Renal cortex interstitium (tissue), 11 donors: ENCODE measurements around the gene AUTS2. TPM values are rescaled to one million over a fixed set of nuclear protein-coding genes. Genes with fewer than 3 reads are reported as not detected.

ENCODE experiments used
- DNase-seq, 11 donors: peaks; one replicate each; pipeline ENCODE4 v3.0.0-alpha.2; 2013; ENCODE audit warnings: low read depth in 9 of 11, low spot score in 4 of 11; ENCODE audit errors: extremely low read depth in 1 of 11
- polyA plus RNA-seq, 3 donors: library from polyadenylated mRNA; unstranded; fragments of 120-200 nt; gene quantifications; one replicate each; pipeline ENCODE4 v1.2.1, GENCODE V29; 2013; ENCODE audit not compliant: insufficient read length in 3 of 3

AUTS2 gene
- polyA plus RNA-seq, 3 donors = 78.0 to 102 (median 90.7) TPM

DNA sequence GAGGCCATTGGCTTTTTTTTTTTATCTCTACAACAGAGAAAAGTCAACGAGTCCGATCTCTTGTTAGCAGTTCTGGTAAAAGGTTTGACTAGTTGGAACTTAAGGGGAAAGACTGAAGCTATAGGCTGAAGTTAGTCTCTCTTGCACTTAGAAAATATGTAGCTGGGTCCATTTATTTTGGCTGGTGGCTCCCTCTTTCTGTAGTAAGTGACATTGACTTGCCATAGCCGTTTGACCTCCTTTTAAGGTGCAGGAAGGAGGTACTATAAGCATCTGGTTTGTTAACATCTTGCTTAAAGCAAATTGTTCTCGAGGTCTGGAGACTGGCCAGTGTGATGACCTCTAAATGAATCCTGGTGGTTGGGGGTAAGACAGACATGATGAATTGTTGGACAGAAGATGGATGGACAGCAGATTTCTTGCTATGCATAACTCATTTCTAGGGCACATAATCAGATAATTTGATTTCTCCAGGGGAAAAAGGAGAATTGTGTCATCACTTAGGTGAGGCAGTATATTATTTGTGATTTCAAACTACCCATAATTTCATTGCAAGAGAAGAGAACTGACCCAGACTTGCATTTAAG, 1177.4 kb downstream of the AUTS2 start:
- DNase-seq = no peak

DNA sequence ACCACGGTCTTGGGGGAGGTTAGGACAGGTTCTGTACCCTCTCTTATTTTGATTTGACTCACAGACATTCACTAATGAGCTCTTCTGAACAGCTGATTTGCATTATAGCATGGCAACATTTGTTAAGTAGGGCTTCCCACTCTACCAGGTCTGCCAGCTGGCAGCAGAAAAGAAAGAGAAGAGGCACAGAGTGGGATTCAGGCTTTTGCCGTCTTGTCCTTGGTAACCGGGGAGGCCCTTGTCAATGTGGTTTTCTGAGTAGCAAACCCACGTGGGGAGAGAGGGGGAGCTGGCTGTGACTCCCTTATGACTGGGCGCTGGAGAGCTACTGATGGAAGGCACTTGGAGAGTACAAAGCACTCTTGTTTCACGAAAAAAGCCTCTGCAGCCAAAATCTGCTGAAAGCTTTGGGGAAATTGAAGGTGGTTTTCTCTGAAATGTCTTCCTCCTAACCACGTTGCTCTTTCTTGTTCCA, 1178.4 kb downstream of the AUTS2 start:
- no peak for DNase-seq

DNA sequence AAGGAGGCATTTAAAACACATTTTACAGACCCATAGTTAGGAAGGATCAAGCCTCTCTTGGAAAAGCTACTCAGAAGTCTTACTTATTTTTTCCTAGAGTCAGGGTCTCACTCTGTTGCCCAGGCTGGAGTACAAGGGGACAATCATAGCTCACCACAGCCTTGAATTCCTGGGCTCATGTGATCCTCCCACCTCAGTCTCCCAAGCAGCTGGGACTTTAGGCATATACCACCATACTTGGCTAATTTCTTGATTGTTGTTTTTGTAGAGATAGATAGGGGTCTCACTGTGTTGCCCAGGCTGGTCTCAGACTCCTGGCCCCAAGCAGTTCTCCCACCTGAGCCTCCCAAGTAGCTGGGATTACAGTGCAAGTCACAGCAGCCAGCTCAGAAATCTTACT, 1179.0 kb downstream of the AUTS2 start:
- DNase-seq = no peak

DNA sequence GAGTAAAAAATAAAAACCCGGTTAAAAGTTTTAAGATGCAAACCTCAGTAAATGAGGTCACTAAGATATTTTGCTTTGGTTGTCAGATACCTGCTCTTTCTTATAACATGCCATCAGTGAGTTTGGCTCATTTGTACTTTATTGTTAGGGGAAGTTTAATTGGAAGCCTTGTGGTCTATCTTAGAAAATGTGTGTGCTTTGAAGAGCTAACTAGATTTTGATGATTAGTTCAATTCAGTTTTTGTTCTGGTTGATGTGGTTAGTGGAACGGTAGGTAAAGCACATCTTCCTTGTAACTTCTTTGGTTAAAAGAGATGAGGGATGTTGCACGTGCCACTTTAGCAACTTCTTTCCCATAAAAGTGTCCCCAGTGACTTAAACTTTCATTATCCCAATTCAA, 1180.3 kb downstream of the AUTS2 start:
- DNase-seq = no peak

DNA sequence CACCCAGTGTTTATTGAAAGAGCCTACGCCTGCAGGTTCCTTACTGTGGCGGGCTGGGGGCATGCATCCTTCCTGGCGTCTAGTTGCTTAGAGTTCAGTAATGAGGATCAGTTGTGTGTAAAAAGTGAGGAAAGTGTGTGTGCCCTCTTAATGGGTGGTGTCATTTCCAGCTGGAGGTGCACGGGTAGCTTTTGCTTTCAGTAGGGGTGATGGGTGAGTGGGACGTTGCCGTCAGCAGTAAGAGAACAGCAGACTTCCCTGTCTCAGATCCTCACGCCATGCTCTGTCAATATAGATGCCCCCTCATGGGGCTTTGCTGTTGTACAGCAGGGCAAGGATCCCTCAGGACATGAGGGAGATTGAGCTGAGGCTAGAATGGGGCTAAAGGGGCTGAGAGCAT, 1181.0 kb downstream of the AUTS2 start:
- no peak for DNase-seq

DNA sequence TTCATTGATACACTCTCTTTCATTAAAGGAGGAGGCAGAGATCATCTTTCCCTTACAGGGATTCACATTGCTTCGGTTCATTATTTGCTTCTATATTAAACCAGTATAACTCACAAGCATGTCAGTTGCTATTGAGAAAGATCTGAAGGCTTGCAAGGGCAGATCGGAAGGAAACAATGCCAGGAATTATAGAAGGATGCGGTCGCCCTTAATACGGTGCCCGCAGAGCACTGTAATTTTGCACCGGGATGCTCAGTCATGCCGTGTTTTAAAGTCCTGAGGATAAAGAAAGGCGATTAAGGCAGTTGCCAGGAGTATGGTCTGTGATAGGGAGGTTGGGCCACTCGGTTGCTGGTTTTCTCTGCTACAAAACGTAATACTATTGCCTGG, 1183.6 kb downstream of the AUTS2 start:
- no peak for DNase-seq

DNA sequence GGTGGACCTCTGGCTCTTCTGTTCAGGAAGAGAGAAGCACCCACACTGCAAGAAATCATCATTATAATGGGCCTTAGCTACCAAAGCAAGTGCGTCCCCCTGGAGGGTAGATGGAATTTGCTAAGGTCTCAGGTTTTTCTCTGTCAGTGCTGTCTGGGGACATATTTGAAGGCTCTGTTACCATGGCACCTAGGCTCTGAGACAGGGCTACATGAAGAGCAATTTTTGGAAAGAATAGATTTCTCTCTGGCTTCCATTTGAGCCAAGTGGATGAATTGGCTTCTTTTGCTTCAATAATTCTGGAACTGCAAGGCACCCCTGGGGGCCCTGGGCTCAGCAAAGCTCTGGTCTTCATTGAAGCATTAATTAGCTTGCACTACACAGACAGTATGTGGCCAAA, 1184.5 kb downstream of the AUTS2 start:
- DNase-seq = no peak

DNA sequence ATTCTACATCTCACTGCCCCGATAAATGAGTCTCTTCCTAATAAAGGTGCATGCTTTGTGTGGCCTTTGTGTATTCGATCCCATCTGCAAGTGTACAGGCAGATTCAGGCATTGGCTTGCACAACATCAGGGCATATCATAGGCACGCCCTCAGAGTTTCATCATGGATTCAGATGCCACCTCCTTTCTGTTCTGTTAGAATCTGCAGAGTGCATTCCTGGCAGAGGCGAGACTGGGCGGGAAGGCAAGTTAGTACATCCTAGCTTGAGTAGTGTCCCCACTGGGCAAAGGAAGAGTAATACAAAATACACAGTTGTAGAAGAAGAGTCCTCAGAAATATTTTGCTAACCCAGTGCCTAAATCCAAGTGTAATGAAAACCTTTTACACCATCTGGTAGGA, 1187.2 kb downstream of the AUTS2 start:
- DNase-seq = no peak

DNA sequence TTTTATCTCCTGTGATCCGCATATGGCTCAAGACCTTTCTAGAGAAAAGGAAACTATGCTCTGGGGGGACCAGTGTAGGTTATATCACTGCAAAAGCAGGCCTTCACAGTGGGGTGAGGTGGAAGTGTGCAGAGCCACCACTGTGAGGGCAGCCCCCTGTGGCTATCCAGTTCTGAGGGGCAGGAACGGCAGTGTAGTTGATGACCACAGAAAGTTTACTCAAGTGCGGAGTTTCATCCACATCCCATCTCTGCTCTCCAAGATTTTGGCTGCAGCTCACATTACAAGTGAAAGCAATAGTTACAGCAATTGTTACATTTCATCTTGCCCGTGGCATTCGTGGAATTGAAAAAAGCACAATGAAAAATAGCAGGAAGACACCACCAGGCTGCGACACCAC, 1187.8 kb downstream of the AUTS2 start:
- no peak for DNase-seq

DNA sequence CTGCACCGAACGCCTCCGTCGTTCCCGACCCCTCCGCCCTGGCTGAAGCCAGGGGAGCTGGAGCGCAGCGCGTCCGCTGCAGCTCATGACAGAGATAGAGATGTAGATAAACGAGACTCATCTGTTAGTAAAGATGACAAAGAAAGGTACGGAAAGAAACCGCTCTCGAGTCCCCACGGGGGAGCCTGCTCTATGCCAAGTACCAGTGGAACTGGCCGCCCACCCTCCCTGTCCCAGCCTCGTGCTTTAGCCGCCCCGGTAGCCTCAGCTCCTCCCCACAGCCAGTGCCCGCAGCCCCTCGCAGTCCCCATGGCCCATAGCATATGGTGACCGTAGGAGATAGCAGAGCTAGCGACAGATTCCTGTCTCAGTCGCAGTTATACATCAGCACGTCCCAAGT, 1189.0 kb downstream of the AUTS2 start:
- DNase-seq = no peak

DNA sequence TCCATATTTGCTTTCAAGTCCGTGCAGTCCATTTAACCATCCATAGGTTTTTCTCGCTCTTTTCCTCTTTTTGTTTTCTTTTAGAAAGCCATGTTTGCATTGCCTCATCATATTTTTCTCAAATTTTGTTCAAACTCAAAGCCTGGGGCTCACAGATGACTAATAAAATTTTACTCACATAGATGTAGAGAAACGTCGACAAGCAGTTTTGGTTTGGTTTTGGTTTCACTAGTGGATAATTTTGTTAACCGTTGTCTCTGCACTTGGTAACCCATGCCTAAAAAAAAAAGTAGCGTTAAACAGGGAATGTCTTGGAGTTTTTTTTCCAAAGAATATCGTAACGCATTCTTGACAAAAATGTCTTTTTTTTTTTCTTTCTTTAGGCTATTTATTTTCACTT, 1189.5 kb downstream of the AUTS2 start:
- no peak for DNase-seq

DNA sequence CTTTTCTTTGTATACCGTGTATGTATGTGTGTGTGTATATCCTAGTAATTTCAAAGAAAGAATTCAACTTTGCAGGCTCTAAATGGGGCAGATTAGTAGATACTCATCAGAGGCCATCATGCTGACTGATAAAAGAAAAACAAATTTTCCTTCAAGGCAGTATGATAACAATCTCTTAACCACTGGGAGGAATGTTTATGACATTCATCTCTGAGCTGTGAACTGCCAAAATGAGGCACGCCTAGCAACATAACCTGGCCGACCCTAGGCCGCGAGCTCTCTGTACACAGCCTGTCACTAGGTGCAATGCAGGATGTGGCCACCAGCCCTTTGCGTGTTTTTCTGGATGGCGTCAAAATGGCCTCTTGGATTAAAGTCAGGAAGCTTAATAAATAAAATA, 1190.0 kb downstream of the AUTS2 start:
- no peak for DNase-seq

DNA sequence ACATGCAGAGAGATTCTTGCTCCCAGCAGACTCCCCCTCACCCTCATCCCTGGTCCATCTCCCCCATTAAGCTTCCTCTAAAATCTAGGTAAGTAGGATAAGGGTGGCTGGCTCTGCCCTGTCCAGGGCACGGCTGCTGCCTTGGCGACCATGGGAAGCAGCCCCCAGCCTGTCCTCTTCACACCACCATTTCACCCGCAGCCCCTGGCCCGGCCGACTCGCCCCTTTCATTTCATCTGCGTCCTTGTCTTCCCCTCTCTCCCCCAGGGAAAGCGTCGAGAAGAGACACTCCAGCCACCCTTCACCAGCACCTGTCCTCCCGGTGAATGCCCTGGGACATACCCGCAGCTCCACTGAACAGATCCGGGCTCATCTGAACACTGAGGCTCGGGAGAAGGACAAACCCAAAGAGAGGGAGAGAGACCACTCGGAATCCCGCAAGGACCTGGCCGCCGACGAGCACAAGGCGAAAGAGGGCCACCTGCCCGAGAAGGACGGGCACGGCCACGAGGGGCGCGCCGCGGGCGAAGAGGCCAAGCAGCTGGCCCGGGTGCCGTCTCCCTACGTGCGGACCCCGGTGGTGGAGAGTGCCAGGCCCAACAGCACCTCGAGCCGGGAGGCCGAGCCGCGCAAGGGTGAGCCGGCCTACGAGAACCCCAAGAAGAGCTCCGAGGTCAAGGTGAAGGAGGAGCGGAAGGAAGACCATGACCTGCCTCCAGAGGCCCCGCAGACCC, 1191.4 kb downstream of the AUTS2 start:
- no peak for DNase-seq

DNA sequence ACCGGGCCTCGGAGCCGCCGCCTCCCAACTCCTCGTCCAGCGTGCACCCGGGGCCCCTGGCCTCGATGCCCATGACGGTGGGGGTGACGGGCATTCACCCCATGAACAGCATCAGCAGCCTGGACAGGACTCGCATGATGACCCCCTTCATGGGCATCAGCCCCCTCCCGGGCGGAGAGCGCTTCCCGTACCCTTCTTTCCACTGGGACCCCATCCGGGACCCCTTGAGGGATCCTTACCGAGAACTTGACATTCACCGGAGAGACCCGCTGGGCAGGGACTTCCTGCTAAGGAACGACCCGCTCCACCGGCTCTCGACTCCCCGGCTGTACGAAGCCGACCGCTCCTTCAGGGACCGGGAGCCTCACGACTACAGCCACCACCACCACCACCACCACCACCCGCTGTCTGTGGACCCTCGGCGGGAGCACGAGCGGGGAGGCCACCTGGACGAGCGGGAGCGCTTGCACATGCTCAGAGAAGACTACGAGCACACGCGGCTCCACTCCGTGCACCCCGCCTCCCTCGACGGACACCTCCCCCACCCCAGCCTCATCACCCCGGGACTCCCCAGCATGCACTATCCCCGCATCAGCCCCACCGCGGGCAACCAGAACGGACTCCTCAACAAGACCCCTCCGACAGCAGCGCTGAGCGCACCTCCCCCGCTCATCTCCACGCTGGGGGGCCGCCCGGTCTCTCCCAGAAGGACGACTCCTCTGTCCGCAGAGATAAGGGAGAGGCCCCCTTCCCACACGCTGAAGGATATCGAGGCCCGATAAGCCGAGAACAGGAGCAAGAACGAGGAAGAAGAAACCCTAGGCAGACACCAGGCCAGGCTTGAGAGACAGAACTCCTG, 1192.2 kb downstream of the AUTS2 start:
- no peak for DNase-seq

DNA sequence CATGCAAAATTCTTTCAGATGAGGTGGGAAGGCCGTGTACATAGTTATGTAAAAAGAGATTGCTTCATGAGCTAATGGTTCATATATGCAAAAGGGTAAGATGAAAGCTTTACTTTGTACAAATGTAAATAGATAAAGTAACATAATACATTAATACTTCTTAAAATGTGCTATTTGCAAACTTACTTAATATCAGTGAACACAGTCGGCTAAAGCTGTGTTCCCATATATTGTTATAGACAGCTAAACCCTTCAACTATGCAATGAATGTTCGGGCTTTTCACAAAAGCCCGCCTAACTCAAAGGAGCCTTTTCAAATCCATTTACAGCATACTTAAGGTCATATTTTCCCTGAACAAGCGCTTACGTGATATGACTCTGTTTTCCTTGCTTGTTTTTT, 1193.1 kb downstream of the AUTS2 start:
- no peak for DNase-seq

DNA sequence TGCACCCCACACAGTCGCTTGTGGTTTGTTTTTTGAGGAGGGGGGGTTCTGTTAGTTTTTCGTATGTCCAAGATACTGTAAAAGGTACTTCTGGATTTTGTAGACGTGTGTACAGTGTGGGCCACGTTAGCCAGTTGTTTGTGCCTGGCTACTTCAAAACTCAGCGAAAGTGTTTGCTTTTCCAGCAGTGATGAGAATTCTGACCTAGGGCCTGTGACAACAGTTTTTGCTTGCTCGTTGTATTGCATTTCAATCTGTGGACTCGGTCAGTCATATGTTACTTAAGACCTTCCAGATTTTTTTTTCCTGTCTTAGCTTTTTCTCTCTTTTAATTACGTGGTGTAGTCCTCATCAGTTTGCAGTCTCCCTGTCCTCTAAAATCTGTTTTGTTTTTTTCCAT, 1194.8 kb downstream of the AUTS2 start:
- no peak for DNase-seq

DNA sequence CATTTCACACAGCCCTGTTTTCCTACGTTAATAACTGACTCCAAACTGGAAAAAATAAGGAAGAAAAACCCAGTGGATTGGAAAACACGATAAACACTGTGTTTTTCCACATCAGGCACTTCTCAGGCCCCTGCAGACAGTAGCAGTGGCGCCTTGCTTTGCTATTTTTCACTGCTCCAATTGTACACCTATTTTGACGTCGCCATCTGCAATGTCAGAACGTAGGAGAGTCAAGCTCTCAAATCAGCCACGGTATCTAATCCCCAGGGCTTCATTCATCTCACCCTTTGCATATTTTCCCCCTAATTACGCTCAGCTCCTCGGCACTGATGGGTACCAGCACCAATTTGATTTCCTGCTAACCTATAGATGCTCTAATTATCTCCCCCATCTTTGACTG, 1195.5 kb downstream of the AUTS2 start:
- no peak for DNase-seq

DNA sequence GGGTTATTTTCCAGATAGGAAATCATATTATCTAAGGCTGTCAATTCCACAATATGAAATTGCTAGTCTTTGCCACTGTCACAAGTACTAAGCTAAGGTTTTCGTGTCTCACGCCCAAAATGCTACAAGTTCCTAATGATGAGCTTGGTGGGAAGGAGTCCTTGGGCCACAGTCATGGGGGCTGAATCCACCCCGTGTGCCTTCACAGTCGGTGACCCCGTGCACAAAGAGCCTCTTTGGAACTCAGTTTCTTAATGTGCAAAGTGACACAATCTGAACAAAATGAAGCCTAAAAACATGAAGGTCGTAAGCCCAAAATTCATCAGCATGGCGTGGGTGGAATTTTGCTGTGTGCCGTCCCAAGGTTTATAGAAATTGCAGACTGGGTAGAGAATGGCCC, 1196.7 kb downstream of the AUTS2 start:
- no peak for DNase-seq

DNA sequence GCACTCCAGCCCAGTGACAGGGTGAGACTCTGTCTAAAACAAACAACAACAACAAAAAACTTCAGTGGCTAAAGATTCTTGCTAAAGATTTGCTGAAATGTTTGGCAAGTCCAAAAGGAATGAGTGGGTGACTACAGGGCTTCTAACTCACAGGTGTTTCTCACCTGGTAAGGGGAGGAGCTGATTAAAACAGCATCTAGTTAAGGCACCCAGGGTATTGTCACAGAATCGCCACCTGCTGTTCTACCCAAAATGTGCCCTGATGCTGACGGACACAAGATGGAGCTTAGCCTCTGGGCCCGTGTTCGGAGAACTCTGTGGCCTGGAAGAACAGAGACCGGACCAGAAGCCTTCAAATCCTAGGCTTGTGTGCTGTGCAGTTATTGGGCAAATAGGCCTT, 1197.7 kb downstream of the AUTS2 start:
- no peak for DNase-seq

DNA sequence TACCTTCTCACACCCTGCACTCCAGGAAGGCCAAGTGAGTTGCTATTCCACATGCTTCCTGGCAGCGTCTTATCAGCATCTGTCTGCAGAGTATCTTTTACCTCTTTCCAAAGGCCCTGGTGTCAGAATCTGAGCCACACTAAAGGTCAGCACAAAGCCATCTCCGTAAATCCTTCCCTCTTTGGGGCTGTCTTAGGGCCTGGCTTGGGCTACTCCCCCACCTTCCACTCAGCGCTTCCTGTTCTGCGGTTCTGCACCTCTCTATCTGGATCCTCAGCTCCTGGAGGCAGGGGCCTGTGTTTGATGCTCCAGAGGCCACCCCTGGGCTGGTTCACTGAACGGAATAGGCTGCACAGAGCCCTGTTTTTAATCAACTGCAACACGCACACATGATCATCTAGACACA, 1198.8 kb downstream of the AUTS2 start:
- DNase-seq = no peak
